ENCODE measurements around the gene CD300H. TPM values are rescaled to one million over a fixed set of nuclear protein-coding genes. Genes with fewer than 3 reads are reported as not detected.

Gene CD300H
- total RNA-seq, 4 donors from 2014 or later, result not detected

GRCh38 chr17:74512624-74513091, 54.7 kb downstream of the CD300H start:
- peak in 1 of 2 donors; percentile 61 for DNase-seq (ENCODE audit: low spot score in 2 of 2)
- Histone ChIP-seq H3K4me3 (no peak overlapping the region), H3K27ac (no peak overlapping the region), H3K4me1 (no peaks in the 10 kb centered on the region), H3K9me3 (no peaks in the 10 kb centered on the region), H3K27me3 (no peaks in the 10 kb centered on the region), H3K36me3 (no peaks in the 10 kb centered on the region)
- WGBS, result 92% methylated on average over 7 of the region's 7 CpGs
- no peak for TF ChIP-seq POLR2A (IDR thresholded peaks at IDR 0.05)
- no peak for TF ChIP-seq EP300 (IDR thresholded peaks at IDR 0.05)
- TF ChIP-seq POLR2AphosphoS5 (IDR thresholded peaks at IDR 0.05), result no peak
- TF ChIP-seq CTCF (IDR thresholded peaks at IDR 0.05), result no peak

GRCh38 chr17:74512036-74512435, 55.3 kb downstream of the CD300H start:
- H3K27me3 ChIP-seq, result no peaks in the 10 kb centered on the region
- TF ChIP-seq POLR2A (IDR thresholded peaks at IDR 0.05) (no peak), CTCF (IDR thresholded peaks at IDR 0.05) (no peak), POLR2AphosphoS5 (IDR thresholded peaks at IDR 0.05) (no peak), EP300 (IDR thresholded peaks at IDR 0.05) (no peak)
- no peak overlapping the region for H3K27ac ChIP-seq
- no peaks in the 10 kb centered on the region for H3K36me3 ChIP-seq
- 86% methylated on average over 1 of the region's 2 CpGs for WGBS
- DNase-seq (ENCODE audit: low spot score in 2 of 2), result peak in 1 of 2 donors; percentile 41
- no peaks in the 10 kb centered on the region for H3K9me3 ChIP-seq
- no peaks in the 10 kb centered on the region for H3K4me1 ChIP-seq
- no peak overlapping the region for H3K4me3 ChIP-seq

Other genes starting within 250 kb of the CD300H start
- 1 to 10 TPM in 2 of 4 donors, under 1 TPM in 2; 0.34 to 1.3 (median 1.0) TPM for gene KIF19, start 241.3 kb downstream of the CD300H start, total RNA-seq
- gene BTBD17, start 205.6 kb downstream of the CD300H start, total RNA-seq, result not detected
- gene GPR142, start 200.0 kb downstream of the CD300H start, total RNA-seq, result not detected
- gene GPRC5C, start 135.4 kb downstream of the CD300H start, total RNA-seq, result 100 to 1,000 TPM in 1 of 4 donors, 10 to 100 TPM in 3; 72.0 to 106 (median 91.5) TPM
- gene CD300A, start 100.9 kb downstream of the CD300H start, total RNA-seq, result 1 to 10 TPM; 1.4 to 6.3 (median 2.9) TPM
- not detected for gene CD300LB, start 36.0 kb downstream of the CD300H start, total RNA-seq
- under 1 TPM; 0.31 to 0.80 (median 0.53) TPM for gene CD300C, start 21.4 kb downstream of the CD300H start, total RNA-seq
- not detected for gene CD300LD, start 24.8 kb upstream of the CD300H start, total RNA-seq
- gene CD300E, start 56.2 kb upstream of the CD300H start, total RNA-seq, result under 1 TPM in 1 of 4 donors, not detected in 3; 0.24 TPM
- gene CD300LF, start 145.4 kb upstream of the CD300H start, total RNA-seq, result not detected
- under 1 TPM in 2 of 4 donors, not detected in 2; 0.32 to 0.38 TPM for gene RAB37, start 169.7 kb upstream of the CD300H start, total RNA-seq
- 10 to 100 TPM; 21.1 to 53.8 (median 42.0) TPM for gene NHERF1, start 181.1 kb upstream of the CD300H start, total RNA-seq
- gene NAT9, start 208.8 kb upstream of the CD300H start, total RNA-seq, result 10 to 100 TPM; 21.0 to 32.7 (median 24.4) TPM